CD4-positive, alpha-beta T cell treated with Interleukin-17A for 4 hours (primary cell): ENCODE results near the gene DCX.
"Not testable (repeated sequence)": the region's sequence is repeated elsewhere in the genome, so short reads cannot be mapped to it uniquely, and the experiment has no call there.

Experiments
- DNase-seq: peaks from one replicate; pipeline ENCODE4 v3.0.0-alpha.2; 2020; ENCODE audit warnings: mixed read lengths

The DCX gene

DNA sequence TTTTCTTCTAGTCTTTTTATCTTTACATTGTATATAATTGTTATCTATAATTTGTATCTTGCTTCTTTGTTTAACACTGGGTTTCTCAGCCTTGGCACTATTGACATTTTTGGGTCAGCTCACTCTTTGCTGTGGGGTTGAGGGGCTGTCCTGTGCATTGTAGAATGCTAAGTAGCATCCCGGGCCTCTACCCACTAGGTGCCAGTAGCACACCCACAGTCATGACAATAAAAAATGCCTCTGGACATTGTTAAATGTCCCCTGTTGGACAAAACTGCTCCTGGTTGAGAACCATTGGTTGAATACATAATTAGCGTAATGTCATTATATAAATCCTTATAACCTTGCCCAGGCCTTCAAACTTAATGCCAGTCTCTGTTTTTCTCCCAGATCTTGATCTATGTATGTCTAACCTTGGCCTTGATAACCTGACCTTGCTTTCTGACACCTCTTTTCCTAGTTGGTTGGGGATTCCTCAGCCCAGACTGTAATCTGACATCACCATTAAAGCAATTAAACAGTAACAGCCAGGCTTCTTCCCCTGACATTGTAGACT, 46.1 kb downstream of the DCX start:
- no peak for DNase-seq

DNA sequence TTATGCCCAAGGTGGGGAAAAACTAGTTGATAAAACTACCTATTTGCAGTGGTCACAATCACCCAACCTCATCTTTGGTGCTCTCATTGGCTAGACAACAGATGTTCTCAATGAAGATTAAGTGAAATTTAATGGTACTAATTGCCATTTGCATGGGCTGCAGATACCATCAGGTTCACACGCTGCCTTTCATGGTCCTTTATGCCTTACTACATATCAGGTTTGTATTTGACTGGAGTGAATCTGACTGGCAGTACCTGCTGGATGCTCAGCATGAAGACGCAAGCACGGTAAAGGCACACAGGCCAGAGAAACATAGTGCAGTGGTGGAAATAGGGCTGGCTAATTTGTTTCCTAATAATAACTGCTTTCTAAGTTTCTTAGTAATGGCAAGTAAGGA, 48.3 kb downstream of the DCX start:
- no peak for DNase-seq

DNA sequence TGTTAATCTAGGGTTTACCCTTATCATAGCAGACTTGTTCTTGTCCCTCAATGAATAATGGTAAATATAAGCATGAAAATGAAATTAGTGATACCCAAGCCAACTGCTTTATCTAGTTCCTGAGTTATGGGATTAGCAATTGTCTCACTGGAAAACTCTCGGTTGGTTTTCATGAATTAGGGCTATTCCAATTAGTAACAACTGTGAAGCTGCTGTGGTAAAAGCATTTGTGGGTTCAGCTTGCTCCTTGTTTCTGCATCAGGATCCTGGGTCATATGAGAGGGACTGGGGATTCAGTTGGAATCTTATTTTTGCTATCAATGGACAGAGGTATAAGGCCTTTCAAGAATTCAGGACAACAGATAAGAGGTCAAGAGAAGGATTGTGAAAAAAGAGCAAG, 50.2 kb downstream of the DCX start:
- no peak for DNase-seq

DNA sequence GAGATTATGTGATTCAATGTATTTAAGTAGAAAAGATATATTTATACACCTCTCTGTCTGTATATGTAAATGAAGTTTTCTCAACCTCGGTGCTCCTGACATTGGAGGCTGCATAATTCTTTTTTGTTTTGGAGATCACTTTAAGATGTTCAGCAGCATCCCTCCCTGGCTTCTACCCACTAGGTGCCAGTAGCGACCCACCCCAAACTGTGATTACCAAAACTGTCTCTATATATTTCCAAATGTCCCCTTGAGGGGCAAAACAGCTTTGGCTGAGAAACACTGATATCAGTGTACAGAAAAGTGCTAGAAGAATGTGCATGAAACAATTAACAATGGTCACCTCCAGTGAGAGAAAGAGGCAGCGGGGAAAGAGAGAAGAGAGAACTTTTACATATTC, 51.2 kb downstream of the DCX start:
- no peak for DNase-seq

DNA sequence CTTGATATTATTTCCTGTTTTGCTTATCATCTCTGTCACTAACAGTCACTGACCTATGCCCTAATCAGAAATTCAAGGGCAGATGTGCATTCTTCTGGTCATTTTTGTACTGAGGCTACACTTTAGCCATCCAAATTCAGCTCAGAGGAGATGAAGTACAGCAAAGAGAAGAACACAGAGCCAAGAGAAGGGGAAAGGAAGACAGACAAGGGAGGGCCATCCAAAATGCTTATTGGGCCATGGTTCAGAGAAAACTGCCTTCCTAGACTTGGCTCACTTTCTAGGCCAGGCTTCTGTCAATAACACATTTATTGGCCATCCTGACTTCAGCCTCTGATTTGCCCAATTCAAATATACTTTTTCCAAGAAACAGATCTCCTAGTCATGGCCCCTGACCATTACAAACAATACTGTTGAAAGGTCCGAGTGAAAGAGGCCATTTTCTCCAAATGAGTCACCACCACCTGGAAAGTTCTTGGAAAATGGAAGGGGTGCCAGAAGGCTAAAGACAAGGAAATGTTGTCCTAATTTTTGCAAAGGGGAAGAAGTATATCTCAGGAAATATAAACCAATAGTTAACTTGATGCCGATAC, 56.4 kb downstream of the DCX start:
- no peak for DNase-seq

DNA sequence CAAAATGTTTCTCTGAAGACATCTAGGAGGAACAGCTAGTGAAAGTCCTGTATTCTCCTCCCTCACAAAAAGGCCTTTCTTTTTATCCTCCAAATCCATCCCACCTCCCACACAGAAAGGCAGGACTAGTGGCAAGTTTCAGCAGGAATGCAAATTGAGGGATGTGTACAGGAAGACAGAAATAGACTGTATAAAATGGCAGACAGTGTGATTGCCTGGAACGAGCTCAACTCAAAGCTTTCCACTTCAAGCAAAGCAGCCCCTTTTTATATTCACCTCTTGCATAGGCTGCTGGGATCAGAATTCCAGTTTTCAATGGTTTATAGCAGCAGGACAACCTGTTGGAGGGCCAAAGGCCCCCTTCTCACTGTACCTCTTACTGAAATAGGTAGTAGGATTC, 57.5 kb downstream of the DCX start:
- DNase-seq, result no peak

DNA sequence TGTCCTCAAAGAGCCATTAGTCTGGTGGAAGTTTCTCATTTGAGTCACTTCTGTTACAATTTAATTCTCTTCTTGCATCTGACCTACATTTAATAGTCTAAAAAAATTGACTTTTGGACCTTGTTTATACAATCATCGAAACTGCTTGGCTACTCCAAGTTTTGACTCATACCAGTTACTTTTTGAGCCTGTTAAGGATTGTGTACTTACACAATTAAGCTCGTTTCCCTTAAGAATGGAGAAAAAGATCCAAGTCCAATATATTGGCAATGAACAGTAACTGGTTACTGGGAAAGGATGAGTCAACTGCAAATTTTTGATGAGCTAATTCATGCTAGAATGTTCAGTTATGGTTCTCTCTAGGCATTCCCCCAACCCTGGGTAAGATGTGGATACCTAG, 58.2 kb downstream of the DCX start:
- no peak for DNase-seq

DNA sequence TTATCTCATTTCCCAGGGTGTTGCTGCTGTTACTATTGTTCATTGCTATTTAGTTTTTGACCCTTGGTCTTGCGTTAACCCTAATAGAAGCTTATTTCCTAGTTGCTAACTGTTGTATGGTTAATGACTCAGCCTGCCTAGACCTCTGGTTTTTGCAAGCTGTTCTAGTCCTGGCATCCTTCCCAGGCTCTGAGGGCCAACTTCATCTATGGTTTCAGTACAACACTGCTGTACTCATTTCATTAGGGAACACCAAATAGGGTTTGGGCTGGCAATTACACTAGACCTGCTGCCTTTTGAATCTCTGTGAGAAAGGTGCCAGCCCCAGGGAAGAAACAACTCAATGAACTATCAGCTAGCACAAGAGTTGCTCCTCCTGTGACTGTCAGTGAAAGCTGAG, 59.6 kb downstream of the DCX start:
- DNase-seq, result no peak

DNA sequence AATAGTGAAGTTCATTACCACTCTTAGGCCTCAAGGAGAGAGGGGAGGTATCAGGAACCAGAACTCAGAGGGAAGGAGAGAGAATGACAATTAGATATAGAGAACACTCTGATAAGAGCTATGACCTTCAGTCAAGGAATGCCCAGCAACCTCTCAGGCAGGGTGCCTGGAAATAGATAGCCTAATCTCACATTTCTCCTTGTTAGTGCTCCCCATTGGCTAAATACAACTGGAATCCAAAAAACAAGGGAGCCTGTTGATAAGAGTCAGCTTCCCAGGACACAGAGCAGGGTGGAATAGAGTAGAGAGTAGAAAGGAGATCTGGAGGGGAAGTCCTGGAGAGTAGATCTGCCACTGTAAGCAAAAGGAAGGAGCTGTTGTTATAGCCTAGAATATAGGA, 62.1 kb downstream of the DCX start:
- no peak for DNase-seq

DNA sequence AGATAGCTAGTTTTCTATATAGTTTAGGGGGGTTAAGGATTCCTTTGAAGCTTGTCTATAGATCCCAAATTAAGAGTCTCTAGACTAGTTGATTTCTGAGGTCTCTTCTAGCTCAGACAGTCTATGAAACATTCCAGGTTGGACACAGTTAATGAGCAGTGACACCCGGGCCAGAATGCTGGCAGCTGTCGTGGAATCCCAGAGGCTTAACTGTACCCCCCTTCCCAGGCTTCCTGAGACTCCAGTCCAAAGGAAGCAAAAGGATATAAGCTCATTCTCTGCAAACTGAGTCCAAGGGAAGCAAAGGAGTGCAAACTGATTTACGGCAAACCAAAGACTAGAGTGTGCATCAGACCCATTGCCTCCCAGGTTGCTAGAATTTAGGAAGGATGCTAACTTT, 62.9 kb downstream of the DCX start:
- DNase-seq, result no peak

DNA sequence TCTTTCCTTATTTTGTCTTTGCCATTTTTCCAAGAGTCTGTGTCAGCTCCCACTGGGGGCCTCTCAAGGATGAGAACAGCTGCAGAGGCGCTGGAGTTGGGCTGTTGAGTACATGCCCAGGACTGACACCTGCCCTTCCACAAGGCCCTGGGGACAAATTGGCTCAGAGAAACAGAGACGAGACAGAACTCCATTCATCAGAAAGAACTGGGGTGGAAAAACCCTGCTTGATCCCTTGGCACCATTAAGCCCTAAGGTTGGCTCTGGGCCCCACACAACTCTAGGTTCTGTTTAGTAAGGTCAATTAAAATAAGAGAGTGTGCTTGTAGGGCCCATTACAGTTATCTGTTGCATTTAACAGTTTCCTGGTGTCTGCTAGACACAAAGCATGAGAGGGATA, 63.6 kb downstream of the DCX start:
- DNase-seq, result no peak

DNA sequence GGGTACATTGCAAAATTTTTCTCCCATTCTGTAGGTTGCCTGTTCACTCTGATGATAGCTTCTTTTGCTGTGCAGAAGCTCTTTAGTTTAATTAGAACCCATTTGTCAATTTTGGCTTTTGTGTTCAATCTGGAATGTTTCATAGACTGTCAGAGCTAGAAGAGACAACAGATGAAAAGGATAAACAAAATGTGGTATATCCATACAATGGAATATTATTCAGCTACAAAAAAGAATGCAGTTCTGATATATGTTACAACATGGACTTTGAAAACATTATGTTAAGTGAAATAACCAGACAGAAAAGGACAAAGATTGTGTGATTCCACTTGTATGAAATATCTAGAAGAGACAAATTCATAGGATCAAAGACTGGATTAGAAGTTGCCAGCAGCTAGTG, 65.8 kb downstream of the DCX start:
- DNase-seq, result not testable (repeated sequence)

DNA sequence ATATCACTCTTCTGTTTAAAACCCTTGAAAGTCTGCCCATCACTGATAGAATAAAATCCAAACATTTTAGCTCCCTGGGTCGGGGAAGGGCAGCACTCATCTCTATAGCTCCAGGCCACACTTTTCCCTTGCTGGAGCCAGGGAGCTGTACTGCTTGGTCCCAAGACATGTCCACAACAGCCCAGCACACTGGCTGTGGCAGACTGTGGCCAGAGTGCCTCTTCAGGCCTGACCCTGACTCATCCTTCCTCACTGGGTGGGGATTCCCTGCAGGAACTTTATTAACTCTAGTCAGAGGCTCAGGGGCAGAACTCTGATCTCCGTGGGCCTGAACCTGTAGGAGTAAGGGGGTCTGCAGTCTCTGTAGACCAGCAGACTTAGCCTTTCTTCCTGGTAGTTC, 71.9 kb downstream of the DCX start:
- DNase-seq, result no peak

DNA sequence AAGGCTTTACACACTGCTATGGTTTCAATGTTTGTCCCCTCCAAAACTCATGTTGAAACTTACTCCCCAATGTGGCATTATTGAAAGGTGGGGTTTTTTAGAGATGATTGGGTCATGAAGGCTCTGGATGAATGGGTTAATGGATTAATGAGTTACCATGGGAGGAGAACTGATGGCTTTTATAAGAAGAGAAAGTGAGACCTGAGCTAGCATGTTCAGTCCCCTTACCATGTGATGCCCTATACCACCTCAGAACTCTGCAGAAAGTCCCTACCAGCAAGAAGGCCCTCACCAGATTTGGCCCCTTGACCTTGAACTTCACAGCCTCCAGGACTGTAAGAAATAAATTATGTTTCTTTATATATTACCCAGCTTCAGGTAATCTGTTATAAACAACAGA, 72.8 kb downstream of the DCX start:
- no peak for DNase-seq

DNA sequence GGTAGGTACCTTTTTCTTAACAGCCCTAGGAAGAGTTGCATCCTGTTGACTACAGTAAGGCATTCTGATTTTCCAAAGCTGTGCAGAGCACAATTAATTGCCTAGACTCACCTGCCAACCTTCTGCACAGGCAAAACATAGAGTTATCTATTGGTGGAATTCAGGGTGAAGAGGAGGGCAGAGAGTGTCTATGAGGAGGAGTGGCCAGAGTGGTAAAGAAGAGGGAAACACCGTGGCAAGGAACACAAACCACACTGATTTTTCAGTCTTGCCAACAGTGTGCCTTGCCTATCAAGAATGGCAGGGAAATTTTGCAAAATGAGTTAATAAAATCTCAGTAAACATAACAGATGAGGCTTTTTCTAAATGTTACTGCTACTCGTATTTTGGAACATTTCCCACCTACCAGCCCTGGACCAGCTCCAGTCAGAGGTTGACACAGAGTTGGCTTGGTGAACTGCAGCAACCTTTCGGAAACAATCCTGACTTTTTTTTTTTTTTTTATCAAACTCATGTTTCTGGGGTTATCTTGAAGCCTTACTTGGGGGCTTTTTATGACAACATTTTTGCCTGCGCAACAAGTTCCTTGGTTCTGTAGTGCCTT, 73.8 kb downstream of the DCX start:
- DNase-seq, result no peak

DNA sequence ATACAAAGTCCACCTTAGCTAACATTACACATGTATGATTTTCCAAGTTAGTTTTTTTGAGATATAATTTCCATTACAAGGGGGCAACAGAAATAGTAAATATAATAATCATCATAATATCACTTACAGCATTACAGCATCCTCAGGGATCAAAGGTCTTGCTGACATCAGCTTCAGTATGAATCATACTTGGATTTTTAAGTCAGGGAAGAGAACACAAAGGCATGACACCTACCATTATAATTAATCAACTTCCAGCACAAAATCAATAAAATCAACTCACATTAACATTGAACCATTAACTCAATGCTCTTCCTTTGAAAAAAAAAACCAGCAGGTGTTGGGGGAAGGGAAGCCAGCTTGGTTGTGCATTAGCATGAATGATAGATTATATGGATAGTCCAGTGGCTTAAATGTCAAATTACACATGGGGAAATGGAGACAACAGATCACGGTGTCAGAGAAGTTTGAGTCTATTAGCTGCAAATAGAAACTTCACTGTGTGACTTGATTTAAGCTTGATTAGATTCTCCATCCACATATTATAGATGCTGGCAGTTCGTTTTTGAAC, 74.8 kb downstream of the DCX start:
- no peak for DNase-seq

DNA sequence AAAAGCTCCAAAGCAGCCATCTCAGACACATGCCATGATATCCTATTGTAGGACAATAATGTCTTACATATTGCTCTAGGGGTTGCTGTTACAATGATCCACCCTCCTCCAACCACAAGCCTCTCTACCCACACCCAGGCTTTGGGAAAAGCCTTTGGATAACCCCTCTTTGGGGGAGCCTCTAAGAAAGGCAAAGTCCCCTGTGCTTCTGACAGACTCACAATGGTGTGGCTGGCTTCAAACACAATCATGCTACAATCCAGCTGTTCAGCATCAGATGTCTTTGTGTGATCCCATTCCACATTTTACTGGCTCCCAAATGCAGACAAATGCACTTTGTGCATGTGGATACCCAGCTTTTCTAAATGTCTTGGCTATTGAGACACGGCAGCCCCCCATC, 75.9 kb downstream of the DCX start:
- no peak for DNase-seq

DNA sequence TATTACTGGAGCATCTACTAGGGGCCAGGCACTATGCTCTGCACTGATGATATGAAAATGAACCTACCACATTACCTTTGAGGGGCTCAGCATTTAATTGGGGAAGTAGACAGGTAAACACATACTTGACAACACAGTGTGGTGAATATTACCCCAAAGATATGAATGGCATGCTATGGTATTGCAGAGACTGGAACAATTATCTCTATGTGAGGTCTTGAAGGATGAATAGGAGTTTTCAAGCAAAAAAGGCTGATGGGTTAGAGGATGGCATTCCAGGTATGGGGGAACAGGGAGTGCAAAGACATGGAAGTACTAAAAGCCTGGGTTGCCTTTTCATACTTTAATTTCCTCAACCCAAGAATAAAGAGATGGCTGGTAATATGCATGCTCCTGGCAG, 82.6 kb downstream of the DCX start:
- DNase-seq, result no peak

DNA sequence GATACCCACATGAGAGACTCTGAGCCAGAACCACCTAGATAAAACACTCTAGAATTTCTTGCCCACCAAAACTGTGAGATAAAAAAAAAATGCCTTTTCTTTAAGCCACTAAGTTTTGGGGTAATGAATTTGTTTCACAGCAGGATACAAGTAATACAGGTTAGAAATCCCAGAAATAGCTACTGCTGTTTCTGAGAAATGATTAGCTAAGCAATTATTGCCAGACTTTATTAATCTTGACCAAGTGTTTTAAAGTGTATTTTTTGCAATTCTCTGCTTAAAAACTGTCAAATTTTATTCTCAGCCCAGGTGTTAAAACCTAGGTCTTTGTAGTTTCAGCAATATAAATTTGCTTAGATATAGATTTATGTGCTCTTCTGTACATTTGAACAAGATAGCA, 83.1 kb downstream of the DCX start:
- no peak for DNase-seq

DNA sequence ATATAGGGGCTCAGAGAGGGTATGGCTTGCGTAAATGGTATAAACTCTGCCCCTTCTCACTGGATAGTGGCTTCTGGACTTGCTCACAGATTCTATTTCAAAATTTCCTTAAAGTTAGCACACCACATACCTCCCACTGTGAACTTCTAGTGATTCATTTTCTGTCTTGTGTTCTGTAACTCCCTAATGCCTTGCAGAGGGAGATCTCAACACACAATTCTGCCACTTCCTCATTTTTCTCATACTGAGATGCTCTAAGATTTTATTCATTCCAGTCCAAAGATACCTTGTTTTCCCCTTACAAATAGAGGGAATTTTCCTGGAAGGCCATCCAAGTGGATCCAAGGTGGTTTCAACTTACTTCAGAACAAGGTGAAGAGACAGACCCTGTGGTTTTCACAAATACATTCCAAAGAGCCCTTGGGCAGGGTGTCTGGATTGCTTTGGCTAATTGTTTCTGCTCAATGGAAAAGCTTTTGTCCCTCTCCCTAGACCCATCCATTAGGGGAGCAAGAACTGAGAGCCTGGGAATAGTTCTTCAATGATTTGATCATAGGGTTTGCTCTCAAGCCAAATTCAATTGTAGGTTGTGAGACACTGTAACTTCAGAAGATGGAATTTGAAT, 89.6 kb downstream of the DCX start:
- DNase-seq, result no peak

DNA sequence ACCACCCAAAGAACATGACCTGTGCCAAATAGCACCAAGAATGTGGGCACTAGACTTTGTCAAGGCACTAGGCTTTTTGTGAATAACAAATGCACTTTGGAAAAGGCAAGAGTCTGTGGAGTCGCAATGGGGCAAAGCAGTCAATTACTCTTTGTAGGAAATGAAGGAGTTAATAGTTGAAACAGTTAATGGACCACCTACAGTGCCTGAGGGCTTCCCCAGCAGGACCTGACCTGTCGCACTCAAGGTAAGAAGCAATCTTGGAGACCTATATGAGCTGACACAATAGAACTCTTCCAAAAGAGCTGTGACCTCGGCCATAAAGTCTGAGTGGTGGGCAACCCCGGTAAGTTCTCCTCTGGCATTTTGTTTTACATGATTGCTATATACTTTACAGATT, 92.5 kb downstream of the DCX start:
- DNase-seq, result no peak

DNA sequence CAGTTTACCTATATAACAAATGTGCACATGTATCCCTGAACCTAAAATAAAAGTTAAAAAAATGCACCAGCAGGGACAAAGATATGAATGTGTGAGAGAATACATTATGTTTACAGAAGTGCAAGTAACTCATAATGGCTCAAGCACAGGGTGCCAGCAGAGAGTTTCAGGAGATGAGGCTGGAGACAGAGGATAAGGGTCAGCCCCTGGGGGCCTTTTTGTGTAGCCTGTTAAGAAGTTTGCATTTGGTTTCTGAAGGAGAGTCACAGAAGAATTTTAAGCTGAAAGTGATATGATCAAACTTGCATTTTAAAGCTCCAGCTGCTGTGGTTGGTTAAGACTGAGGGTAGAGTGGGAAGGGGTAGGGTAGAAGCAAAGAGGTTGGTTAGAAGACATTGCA, 93.1 kb downstream of the DCX start:
- no peak for DNase-seq

DNA sequence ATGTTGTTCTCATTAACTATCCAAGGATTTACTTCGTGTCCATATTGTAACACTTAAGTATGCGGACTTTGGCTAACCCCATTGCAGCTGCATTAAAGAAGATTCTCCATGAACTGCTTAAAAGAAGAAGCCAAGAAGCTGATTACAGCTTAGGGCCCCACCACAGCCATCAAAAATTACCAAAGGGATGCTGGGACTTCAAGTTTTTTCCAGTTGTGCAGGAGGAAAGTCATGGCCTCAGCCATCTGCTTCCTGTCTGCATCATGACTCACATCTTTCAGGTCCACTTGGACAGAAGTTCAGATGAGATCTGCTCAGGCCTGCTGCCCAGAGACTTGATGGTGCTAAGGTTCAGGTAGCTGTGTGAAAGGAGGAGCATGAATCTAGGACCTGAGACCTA, 102.9 kb downstream of the DCX start:
- DNase-seq, result no peak

DNA sequence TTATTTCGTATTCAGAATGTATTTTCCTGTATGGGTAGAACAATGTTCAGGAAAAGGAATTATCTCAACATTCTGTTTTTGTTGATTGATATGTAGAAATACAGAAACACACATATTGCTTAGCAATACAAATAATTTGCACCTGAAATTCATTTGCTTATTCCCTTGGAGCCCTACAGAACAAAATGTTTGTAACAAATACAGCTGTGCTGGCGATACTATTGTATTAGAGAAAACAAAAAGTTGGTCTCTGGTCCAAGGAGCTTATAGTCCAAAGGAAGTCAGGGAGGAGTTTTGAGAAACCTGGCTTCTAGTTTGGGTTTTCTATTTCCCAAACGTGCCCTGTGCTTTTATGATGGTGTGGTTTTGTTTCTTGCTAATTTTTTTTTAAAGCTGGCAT, 104.0 kb downstream of the DCX start:
- DNase-seq, result no peak
